ENCODE data around the gene RUNDC3A. TPM values are rescaled to one million over a fixed set of nuclear protein-coding genes. Genes with fewer than 3 reads are reported as not detected.

The RUNDC3A gene
- total RNA-seq, 4 donors from 2014 or later, result 0.89 to 4.1 (median 2.1) TPM

GRCh38 chr17:44304651-44305050 is 3.8 kb upstream of the RUNDC3A start:
- no peak for DNase-seq
- Histone ChIP-seq H3K36me3 (no peaks in the 10 kb centered on the region), H3K4me1 (peaks cover 22 to 36% of the 10 kb centered on the region in 2 donors), H3K9me3 (no peaks in the 10 kb centered on the region), H3K27me3 (no peaks in the 10 kb centered on the region), H3K27ac (no peak overlapping the region), H3K4me3 (replicated peaks in 1 of 3) (no peak overlapping the region)
- no peak for TF ChIP-seq POLR2A (IDR thresholded peaks at IDR 0.05)
- TF ChIP-seq CTCF (IDR thresholded peaks at IDR 0.05), result no peak
- intact Hi-C loops (cut with DNase I), result loop anchor here (5.0 kb wide), 1 partner anchor 203 kb away; no protein-coding TSS in a partner anchor

DNA sequence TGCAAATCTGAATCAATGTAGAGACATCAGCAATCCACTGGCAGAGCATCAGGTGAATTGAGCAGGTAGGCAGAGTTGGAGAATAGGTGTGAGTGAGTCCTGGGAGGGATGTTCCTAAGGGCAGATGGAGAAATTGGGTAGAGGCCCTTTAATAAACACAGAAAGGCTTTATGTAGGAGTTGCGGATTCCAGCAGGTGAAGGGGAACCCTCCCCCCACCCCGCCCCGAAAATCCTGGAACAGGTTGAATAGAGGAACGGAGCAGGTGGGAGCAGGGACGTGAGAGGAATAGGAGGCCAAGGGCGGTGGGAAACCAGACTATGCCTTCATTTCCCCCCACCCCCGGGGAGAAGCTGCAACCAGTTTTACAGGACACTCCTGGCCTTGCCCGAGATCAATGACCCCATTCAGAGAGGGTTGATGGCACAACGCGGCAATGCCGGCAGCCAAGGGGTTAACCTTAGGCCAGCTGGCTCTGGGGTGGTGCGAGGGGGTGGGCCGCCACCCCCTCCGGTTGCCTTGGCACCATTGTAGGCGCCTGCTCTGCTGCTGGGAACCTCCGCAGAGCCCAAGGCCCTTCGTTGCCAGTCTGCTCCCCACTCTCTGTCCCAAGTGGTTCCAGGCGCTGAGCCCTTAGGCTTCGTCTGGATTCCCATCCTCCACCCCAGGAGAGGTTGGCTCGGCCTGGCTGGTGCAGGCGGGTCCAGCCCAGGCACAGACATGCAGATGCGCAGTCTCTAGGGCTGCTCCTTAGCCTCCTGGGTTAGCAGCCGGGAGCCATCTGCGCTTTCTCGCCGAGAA is 814 bp upstream of the RUNDC3A start:
- Histone ChIP-seq H3K36me3 (no peaks in the 10 kb centered on the region), H3K27me3 (no peaks in the 10 kb centered on the region), H3K4me3 (replicated peaks in 1 of 3) (peak overlapping the region in 1 of 3 donors; percentile 41), H3K9me3 (no peaks in the 10 kb centered on the region), H3K27ac (peak overlapping the region; percentile 36 to 74 (median 47)), H3K4me1 (peaks cover 22 to 36% of the 10 kb centered on the region in 2 donors)
- DNase-seq, result peak; percentile 88 to 90
- intact Hi-C loops (cut with DNase I), result loop anchor here (5.0 kb wide), 1 partner anchor 200 kb away; no protein-coding TSS in a partner anchor
- 5 to 6% methylated on average over 14 to 16 of the region's 26 CpGs for WGBS, 2 donors
- TF ChIP-seq POLR2A (IDR thresholded peaks at IDR 0.05) (no peak), CTCF (IDR thresholded peaks at IDR 0.05) (no peak)

- Histone ChIP-seq H3K4me3 (replicated peaks in 1 of 3) (peak overlapping the region in 1 of 3 donors; percentile 41), H3K27ac (no peak overlapping the region), H3K36me3 (no peaks in the 10 kb centered on the region), H3K4me1 (peaks cover 22 to 36% of the 10 kb centered on the region in 2 donors), H3K9me3 (no peaks in the 10 kb centered on the region), H3K27me3 (no peaks in the 10 kb centered on the region)
- no peak for TF ChIP-seq CTCF (IDR thresholded peaks at IDR 0.05)
- TF ChIP-seq POLR2A (IDR thresholded peaks at IDR 0.05), result no peak
- intact Hi-C loops (cut with DNase I), result loop anchor here (5.0 kb wide), 1 partner anchor 198 kb away; no protein-coding TSS in a partner anchor
- peak; percentile 7 to 17 for DNase-seq
- 5 to 6% methylated on average over 11 to 15 of the region's 15 CpGs for WGBS, 2 donors
Measured at GRCh38 chr17:44308865-44309264, 464 bp downstream of the RUNDC3A start.

- no peaks in the 10 kb centered on the region for H3K9me3 ChIP-seq
- intact Hi-C loops (cut with DNase I), result loop anchor here (5.0 kb wide), 1 partner anchor 198 kb away; no protein-coding TSS in a partner anchor
- H3K4me3 ChIP-seq (replicated peaks in 1 of 3), result no peak overlapping the region
- H3K36me3 ChIP-seq, result no peaks in the 10 kb centered on the region
- peaks cover 22 to 34% of the 10 kb centered on the region in 2 donors for H3K4me1 ChIP-seq
- no peaks in the 10 kb centered on the region for H3K27me3 ChIP-seq
- no peak for DNase-seq
- WGBS, 2 donors, result 81 to 84% methylated on average over 5 of the region's 5 CpGs
- no peak overlapping the region for H3K27ac ChIP-seq
- TF ChIP-seq CTCF (IDR thresholded peaks at IDR 0.05) (no peak), POLR2A (IDR thresholded peaks at IDR 0.05) (no peak)
Measured at GRCh38 chr17:44309472-44309871, 1.1 kb downstream of the RUNDC3A start.

- no peak overlapping the region for H3K4me3 ChIP-seq (replicated peaks in 1 of 3)
- H3K4me1 ChIP-seq, result peaks cover 18 to 32% of the 10 kb centered on the region in 2 donors
- H3K36me3 ChIP-seq, result no peaks in the 10 kb centered on the region
- no peak for TF ChIP-seq CTCF (IDR thresholded peaks at IDR 0.05)
- TF ChIP-seq POLR2A (IDR thresholded peaks at IDR 0.05), result no peak
- H3K27ac ChIP-seq, result no peak overlapping the region
- H3K27me3 ChIP-seq, result no peaks in the 10 kb centered on the region
- intact Hi-C loops (cut with DNase I), result no loop called here
- 93 to 94% methylated on average over 2 of the region's 2 CpGs for WGBS, 2 donors
- DNase-seq, result no peak
- H3K9me3 ChIP-seq, result no peaks in the 10 kb centered on the region
Measured at GRCh38 chr17:44310188-44310587, 1.8 kb downstream of the RUNDC3A start.

All from thyroid gland (tissue), 4 donors.